LoVo (cell line): ENCODE measurements around the gene ZNHIT6.
"Not testable (repeated sequence)": the region's sequence is repeated elsewhere in the genome, so short reads cannot be mapped to it uniquely, and the experiment has no call there.

ENCODE experiments used
- DNase-seq: peaks from one replicate; pipeline ENCODE4 v3.0.0-alpha.2; 2016; ENCODE audit warnings: low spot score

The ZNHIT6 gene

DNA sequence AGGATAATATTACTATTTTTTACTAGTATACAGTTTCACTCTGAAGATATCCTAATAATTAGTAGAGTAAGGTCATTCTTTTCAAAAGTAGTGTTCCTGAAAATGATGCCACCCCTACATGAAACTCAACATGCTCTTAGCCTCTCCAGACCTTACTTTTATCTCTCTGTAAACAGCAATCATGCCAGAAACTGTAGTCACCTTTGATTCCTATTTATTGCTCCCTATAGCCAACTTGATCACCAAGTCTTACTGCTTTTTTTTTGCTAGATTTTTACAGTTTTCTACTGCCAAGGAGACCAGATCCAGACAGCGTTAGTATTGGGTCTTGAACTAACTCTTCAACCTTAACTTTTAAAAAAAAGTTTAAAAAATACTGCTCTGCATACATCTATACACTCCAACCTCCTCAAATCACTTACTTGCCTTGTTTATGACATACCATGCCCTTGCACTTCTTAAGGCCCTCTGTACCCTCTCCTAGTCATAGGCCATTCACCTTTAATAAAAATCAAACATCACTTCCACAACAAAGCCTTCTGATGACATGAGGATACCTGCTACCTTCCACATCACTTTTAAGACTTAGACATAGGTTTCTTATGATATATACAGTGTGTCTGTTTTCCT lies 36.1 kb downstream of the ZNHIT6 start:
- DNase-seq, result no peak

DNA sequence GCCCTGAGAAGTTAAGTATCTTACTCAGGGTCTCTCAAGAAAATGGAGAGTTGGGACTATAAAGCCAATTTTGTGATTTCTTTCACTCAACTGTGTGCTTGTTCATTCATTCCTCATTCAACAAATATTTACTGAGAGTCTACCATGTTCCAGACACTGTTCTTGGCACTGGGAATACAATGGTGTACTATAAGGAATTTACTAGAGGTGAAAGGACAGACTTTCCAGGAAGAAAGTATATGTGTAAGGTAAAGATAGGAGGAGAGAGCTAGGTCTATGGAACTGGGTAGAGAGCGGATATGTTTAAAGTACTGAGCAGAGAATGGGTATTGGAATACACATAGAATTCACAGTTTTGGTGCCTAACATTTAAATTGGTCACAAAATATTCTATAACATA lies 42.3 kb downstream of the ZNHIT6 start:
- DNase-seq, result no peak

GRCh38 chr1:85663382-85663781 lies 44.9 kb downstream of the ZNHIT6 start:
- DNase-seq, result no peak

DNA sequence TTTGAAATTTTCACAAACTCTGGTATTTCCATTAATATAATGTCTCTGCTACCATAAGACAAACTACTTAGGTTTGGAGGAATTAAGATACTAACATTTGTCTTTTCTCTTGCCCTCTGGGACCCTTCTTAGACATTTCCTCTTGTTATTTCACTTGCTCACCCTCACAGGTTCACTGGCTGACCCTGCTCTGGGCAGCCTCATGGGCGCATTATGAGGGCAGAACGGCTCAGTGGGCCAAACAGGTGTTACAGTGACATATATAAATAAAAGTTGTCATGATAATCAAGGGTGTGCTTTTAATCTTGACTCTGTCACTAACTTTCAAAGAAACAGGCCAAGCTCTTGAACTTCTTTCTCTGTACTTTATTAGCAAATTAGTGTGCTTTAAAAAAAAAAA lies 46.5 kb downstream of the ZNHIT6 start:
- no peak for DNase-seq

DNA sequence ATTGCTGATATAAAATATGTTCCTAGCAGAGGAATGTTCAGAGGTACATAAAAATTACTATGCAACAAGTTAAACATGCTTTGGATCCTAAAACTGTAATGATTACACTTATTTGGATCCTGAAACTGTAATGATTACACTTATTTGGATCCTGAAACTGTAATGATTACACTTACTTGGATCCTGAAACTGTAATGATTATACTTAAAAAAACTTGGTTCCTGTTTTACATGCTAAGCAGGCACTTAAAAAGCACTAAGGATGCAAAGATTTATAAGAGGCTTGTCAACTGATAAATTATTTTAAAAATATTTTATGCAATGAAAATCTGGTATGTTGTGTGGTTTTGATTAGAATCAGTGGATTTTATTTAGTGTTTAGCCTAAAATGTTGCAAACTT lies 47.7 kb downstream of the ZNHIT6 start:
- DNase-seq, result no peak

DNA sequence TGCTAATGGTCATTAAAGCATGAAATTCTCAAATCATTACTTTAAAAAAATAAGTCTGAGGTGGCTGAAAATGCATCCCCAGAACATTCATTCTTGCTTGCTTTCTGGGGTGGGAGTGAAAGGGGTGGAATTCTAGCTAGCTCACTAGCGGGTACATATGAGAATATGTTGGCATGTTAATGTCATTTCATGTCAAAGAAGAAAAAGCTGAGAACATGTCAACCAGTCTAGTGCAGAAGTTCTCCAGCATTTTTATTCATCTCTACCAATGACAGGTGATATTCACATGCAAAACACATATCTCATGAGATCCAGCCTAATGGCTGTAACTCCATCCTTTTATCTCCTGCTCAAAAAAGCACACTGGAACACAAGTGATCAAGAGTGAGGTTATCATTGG lies 49.1 kb downstream of the ZNHIT6 start:
- DNase-seq, result no peak

GRCh38 chr1:85656948-85657347 lies 51.3 kb downstream of the ZNHIT6 start:
- DNase-seq, result no peak

GRCh38 chr1:85656256-85656655 lies 52.0 kb downstream of the ZNHIT6 start:
- DNase-seq, result no peak

- DNase-seq, result no peak
These were observed 52.9 kb downstream of the ZNHIT6 start for GRCh38 chr1:85655315-85655714.

GRCh38 chr1:85654066-85654782 lies 54.0 kb downstream of the ZNHIT6 start:
- no peak for DNase-seq

GRCh38 chr1:85652327-85652726 lies 55.9 kb downstream of the ZNHIT6 start:
- no peak for DNase-seq

DNA sequence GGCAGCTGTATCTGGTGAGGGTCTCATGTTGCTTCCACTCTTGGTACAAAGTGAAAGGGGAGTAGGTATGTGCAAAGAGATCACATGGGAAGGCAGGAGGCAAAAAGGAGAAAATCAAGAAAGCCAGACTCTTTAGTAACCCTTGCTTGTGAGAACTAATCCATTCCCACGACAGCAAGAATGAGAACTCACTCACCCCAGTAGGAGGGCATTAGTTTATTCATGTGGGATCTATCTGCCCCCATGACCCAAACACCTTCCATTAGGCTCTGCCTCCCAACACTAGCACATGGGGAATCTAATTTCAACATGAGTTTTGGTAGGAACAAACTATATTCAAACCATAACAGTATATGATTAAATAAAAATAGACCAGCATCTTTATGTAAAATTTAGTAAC lies 57.6 kb downstream of the ZNHIT6 start:
- no peak for DNase-seq

GRCh38 chr1:85649591-85649990 lies 58.6 kb downstream of the ZNHIT6 start:
- DNase-seq, result no peak

GRCh38 chr1:85641598-85642556 lies 66.4 kb downstream of the ZNHIT6 start:
- peak; percentile 12 for DNase-seq

DNA sequence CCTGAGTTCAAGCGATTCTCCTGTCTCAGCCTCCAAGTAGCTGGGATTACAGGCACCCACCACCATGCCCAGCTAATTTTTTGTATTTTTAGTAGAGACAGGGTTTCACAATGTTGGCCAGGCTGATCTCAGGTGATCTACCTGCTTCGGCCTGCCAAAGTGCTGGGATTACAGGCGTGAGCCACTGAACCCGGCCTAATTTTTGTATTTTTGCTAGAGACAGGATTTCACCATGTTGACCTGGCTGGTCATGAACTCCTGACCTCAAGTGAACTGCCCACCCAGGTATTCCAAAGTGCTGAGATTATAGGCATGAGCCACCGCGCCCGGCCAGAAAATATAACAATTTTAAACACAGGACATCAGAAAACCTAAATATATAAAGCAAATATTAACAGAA lies 68.3 kb downstream of the ZNHIT6 start:
- DNase-seq, result not testable (repeated sequence)

- no peak for DNase-seq
These were observed 69.8 kb downstream of the ZNHIT6 start for GRCh38 chr1:85638412-85638811.

- DNase-seq, result no peak
These were observed 77.7 kb downstream of the ZNHIT6 start for GRCh38 chr1:85630493-85630892.

GRCh38 chr1:85629532-85629920 lies 78.7 kb downstream of the ZNHIT6 start:
- peak; percentile 16 for DNase-seq

GRCh38 chr1:85628791-85629531 lies 79.3 kb downstream of the ZNHIT6 start:
- DNase-seq, result peak; percentile 65

GRCh38 chr1:85626818-85627217 lies 81.4 kb downstream of the ZNHIT6 start:
- no peak for DNase-seq

- DNase-seq, result no peak
These were observed 83.9 kb downstream of the ZNHIT6 start for GRCh38 chr1:85624361-85624760.

DNA sequence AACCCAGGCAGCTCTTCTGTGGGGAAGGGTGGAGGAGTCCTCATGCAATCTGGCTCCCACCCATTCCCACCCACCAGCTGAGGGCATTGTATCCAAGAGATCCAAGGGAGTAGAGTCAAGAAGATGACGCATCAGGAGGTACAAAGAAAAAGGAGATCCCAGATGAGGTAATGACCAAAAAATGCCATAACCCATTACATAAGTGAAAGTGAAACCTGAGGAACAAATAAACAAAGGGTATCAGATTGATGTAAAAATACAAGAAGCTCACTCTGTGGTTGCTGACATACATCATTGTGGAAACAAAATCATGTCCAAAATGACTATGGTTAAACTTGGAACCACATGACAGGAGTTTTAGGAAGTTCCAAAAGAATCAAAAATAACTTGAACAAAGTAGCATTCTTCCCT lies 85.2 kb downstream of the ZNHIT6 start:
- DNase-seq, result peak; percentile 37
